ENCODE measurements around the gene C17orf114.
"Not testable (repeated sequence)": the region's sequence is repeated elsewhere in the genome, so short reads cannot be mapped to it uniquely, and the experiment has no call there.

C17orf114 gene

DNA sequence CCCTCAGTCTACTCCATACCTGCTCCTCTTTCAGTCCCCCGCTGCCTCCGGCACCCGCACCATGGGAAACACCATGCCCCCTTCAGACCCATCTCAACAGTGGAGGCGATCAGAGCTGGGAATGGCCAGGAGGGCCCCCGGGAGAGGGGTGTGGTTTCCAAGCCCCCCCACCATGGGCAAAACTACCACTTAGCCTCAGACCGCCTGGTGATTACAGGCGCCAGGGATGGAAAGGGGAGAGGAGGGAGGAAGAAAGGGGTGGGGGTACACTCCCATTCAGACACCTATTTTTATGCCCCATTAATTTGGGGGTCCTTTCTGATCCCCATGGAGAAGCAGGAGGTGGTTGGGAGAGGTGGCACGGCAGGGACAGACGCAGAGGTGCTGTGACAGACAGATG is at the start of gene C17orf114:
C17orf114 (minus strand) TSS at position 101 of the 400 bp plus-strand sequence.
- DNase-seq: no peak

DNA sequence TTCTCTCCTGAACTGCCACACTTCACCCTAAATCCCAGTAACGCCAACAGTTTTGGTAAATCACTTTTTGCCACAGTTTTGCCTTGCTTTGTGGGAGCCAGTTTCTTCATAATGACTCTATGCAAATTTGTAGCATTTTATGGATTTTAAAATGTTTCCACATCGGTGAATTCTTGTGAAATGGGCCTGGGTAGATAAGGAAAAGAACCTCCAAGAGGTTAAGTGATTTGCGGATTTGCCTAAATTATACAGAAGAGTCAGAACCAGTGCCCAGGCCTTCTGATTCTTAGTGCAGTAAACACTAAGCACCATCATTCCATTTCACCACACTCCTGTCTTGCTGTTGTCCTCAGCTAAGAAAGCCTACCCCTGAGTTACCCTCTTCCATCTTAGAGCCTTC is 49.0 kb upstream of the C17orf114 start:
- DNase-seq: no peak

DNA sequence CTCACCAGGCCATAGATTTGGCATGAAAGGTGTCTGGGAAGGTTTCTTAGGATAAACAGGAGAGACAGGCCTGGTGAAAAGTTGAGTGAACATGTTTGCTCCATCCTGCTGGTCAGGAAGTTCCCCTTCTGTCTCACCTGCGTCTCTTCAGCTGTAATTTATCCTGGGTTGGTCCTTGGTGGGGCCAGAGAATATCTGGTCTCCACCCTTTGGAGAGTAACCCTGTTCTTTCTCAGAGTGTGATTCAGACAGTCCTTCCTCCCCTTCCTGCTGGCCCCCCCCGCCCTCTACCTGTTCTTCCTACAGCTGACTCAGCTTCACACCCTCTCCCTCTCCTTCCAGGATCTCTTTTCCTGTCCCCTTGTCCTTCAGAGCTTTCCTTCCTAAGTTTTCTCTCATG is 48.1 kb upstream of the C17orf114 start:
- DNase-seq: no peak

DNA sequence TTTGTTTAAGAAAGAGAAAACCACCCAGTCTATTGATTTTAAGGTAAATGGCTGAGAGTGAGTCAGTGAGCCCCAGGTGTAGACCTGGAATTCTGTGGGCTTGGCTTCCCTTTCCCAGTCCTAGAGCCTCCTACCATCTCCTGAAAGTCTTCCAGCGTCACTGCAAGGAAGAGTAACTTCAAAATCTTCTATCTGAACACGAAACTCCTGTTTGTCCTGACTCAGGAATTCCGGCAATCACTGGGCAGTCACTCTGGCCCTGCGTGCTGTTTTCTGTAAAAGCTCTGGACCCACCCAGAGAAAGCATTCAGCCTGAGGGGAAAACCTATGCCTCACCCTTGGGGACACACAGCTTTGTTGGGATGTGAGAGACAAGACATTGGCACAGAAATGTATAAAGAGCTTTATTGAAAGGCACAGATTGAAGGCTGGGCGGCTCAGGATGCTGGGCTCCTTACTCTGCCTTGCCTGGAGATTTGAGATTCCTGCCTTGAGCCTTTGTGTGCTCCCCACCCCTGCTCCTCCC is 46.9 kb upstream of the C17orf114 start:
- no peak for DNase-seq

GRCh38 chr17:4846635-4847390 is 44.7 kb upstream of the C17orf114 start:
- no peak for DNase-seq

- no peak for DNase-seq
Observed at GRCh38 chr17:4845118-4845517, 43.0 kb upstream of the C17orf114 start.

- no peak for DNase-seq
Observed at GRCh38 chr17:4843321-4844000, 41.3 kb upstream of the C17orf114 start.

- DNase-seq: no peak
Observed at GRCh38 chr17:4842376-4842775, 40.2 kb upstream of the C17orf114 start.

GRCh38 chr17:4840893-4841242 is 38.7 kb upstream of the C17orf114 start:
- no peak for DNase-seq

GRCh38 chr17:4839965-4840892 is 38.1 kb upstream of the C17orf114 start:
- no peak for DNase-seq

DNA sequence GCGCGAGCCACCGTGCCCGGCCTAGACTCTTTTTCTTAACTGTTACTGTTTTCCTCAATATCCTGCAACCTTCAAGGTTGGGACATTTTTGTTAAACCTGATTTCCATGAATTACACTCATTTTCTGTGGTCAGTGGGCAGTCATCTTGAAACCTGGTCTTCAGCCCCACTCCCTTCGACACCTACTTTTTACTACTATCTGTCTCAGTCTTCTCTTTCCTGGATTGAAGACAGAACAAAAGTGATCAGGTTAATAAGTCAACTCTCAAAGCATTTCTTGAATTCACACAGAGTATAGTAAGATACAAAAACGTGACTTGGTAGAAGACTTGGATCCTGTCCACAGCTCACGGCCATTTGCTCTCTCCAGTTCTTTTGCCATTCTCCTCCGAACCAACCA is 37.1 kb upstream of the C17orf114 start:
- no peak for DNase-seq

GRCh38 chr17:4838309-4838785 is 36.2 kb upstream of the C17orf114 start:
- no peak for DNase-seq

DNA sequence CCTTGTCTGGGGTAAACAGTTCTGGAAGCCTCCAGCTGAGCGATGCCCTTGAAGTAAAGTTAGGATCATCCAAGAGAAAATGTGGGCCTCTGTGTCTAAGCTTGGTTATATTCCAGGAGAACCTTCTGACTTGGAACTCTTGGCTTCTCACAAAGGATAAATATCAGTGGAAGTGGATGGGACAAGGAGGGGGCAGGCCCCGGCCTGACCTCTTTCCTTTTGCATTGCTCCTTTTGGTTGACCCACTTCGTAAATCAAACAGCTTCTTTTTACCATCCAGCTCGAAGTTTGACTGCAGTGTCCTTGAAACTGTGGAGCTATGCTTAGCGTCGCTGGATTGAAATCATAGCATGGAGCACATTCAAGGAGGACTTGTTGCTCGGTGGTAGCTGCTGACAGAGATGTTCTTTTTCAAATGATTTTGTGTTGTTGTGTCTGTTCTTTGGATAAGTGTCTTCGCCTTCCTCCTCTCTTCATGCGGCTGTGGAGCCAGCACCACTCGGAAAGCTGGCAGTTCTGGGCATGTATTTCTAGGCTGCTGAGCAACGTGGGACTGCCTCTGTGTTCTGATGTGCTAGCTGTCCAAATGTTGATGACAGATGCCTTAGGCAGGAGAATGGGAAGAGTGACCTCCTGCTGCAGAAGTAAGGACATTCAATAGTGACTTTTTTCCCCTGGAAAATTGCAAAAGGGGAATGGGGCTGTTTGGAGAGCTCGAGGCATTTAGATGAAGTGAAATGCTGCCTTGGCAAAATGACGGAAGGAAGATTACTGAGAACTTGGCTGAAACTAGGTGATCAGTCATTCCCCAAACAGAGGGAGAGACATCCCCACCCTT is 35.6 kb upstream of the C17orf114 start:
- no peak for DNase-seq

GRCh38 chr17:4836221-4836620 is 34.1 kb upstream of the C17orf114 start:
- no peak for DNase-seq

DNA sequence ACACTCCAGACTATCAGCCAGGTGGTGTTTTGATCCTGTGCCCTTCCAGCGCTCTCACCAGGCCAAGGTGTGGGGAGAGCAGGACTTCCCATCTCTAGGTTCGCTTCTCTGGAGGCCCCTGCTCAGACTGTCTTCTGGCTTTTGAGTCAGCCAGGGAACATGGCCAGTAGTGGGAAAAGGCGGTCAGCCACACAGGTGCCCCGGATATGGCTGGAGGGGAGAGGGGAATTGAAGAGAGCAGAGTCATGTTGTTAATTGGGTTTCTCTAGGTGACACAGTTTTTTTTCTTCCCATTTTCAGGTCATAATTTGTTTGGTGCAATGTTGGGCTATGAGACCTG is 32.5 kb upstream of the C17orf114 start:
- no peak for DNase-seq

DNA sequence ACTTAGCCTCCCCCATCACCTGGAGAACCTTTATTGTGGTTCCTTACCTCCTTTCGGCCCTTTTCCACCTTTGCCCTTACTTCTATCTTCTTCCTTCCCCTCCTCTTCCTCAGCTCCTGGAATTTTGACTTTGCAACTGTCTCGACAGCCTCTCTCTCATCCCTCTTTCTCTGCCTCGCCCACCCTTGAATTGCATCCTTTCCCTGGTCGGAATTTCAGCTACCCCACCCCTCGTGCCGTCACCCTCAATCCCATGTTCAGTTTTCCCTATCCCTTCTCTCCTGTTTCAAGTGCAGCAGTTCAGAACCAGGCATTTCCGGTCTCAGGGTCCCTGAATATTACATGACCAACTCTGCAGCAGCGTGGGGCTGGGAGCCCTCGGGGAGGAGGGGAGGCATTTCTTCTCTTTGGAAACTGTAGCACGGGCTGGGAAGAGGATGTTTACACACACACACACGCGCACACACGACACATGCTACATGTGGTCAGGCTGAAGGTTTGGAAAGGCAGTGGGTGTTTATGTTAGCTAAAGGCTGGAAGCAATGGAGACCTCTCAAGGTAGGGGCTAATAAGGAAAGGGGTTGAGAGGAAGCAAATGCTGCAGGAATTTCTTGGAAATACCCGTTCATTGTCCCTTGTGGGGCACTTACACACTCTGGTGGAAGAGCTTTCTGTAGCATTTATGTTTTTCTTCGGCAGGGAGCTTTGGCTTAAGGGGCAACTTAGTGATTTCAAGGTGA is 32.0 kb upstream of the C17orf114 start:
- no peak for DNase-seq

- DNase-seq: peak; percentile 53
Observed at GRCh38 chr17:4833178-4833940, 31.2 kb upstream of the C17orf114 start, which contains the start of gene MINK1. MINK1 (plus strand) TSS chr17:4833340; CDS start chr17:4833584, 244 bp downstream.

- not testable (repeated sequence) for DNase-seq
Observed at GRCh38 chr17:4832829-4833177, 30.7 kb upstream of the C17orf114 start.

DNA sequence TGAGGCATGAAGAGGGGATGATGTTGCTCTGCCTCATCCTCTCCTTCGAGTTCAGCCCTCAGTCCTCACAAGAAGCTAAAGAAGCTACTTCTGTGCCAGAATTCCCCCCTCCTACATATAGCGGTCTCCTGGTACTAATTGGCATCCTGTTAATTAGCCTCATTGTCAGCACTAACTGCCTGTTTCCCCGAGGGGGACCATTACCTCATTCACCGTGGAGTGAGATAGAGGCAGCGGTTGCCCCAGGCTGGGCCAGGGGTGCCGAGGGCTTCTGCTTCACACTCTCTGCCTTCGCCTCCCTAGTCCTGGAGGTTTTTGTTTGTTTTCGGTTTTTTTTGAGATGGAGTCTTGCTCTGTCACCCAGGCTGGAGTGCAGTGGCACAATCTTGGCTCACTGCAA is 25.3 kb upstream of the C17orf114 start:
- no peak for DNase-seq

- DNase-seq: no peak
Observed at GRCh38 chr17:4823373-4824089, 21.4 kb upstream of the C17orf114 start.

Measured in GOT3 (cell line).